CD14-positive monocyte (primary cell): ENCODE data around the gene TSEN15. TPM values are rescaled to one million over a fixed set of nuclear protein-coding genes. Genes with fewer than 3 reads are reported as not detected.
"Not testable (repeated sequence)": the region's sequence is repeated elsewhere in the genome, so short reads cannot be mapped to it uniquely, and the experiment has no call there.

Experiments
- DNase-seq, 3 donors: peaks; one replicate each; pipeline ENCODE4 v3.0.0-alpha.2; 2011 to 2022
- H2AFZ ChIP-seq: 2 replicates; pipeline ENCODE4 v1.6.0; 2012; ENCODE audit warnings: mild to moderate bottlenecking, low read depth, low read length, inconsistent platforms; ENCODE audit not compliant: insufficient read depth, poor library complexity, severe bottlenecking
- H3K27ac ChIP-seq, 2 donors: 1 replicate in 1 of 2; 2 replicates in 1 of 2; pipeline ENCODE4 v1.5.1; 2012 to 2013; ENCODE audit warnings: low read length in 2 of 2, control low read depth in 1 of 2, inconsistent platforms in 1 of 2, low read depth in 1 of 2, mild to moderate bottlenecking in 1 of 2
- H3K27me3 ChIP-seq, 2 donors: one replicate each; pipeline versions ENCODE4 v1.6.0 to v1.6.1; 2011 to 2013; ENCODE audit warnings: low read length in 2 of 2; ENCODE audit not compliant: control insufficient read depth in 2 of 2, insufficient read depth in 2 of 2
- H3K36me3 ChIP-seq, 2 donors: replicated peaks in 1 of 2; 1 replicate in 1 of 2; 2 replicates in 1 of 2; pipeline versions ENCODE4 v1.5.1 to v1.6.1; 2012 to 2013; ENCODE audit warnings: low read length in 2 of 2, control low read depth in 1 of 2, inconsistent platforms in 1 of 2, mild to moderate bottlenecking in 1 of 2; ENCODE audit not compliant: insufficient read depth in 2 of 2, control insufficient read depth in 1 of 2
- H3K4me1 ChIP-seq, 2 donors: 1 replicate in 1 of 2; 2 replicates in 1 of 2; pipeline versions ENCODE4 v1.5.1 to v1.6.1; 2012 to 2013; ENCODE audit warnings: low read length in 2 of 2, control low read depth in 1 of 2, inconsistent platforms in 1 of 2, mild to moderate bottlenecking in 1 of 2, moderate library complexity in 1 of 2; ENCODE audit not compliant: insufficient read depth in 2 of 2, control insufficient read depth in 1 of 2
- H3K4me2 ChIP-seq: replicated peaks from 2 replicates; pipeline ENCODE3; 2012; ENCODE audit warnings: low read length, moderate library complexity, mild to moderate bottlenecking; ENCODE audit not compliant: poor library complexity, severe bottlenecking; ENCODE audit errors: extremely low read depth
- H3K4me3 ChIP-seq, 3 experiments: fragments of 200-600 bp in 1 of 3; sonication (generic) in 1 of 3; replicated peaks in 1 of 3; 1 replicate in 2 of 3; 2 replicates in 1 of 3; pipeline ENCODE4 v1.5.1; 2011 to 2013; ENCODE audit warnings: low read length in 3 of 3, mild to moderate bottlenecking in 3 of 3, control low read depth in 2 of 3, low read depth in 2 of 3, inconsistent platforms in 1 of 3, moderate library complexity in 1 of 3
- H3K79me2 ChIP-seq: 2 replicates; pipeline ENCODE4 v1.6.0; 2012; ENCODE audit warnings: mild to moderate bottlenecking, control low read depth, inconsistent platforms, low read length, moderate library complexity; ENCODE audit not compliant: insufficient read depth
- H3K9ac ChIP-seq: 2 replicates; pipeline ENCODE4 v1.6.0; 2017; ENCODE audit warnings: low read length, mild to moderate bottlenecking; ENCODE audit not compliant: insufficient read depth, poor library complexity, severe bottlenecking
- H3K9me3 ChIP-seq, 2 donors: replicated peaks in 1 of 2; 1 replicate in 1 of 2; 2 replicates in 1 of 2; pipeline versions ENCODE4 v1.5.1 to v1.6.1; 2012 to 2013; ENCODE audit warnings: low read length in 2 of 2, control low read depth in 1 of 2; ENCODE audit not compliant: control insufficient read depth in 1 of 2, insufficient read depth in 1 of 2
- H4K20me1 ChIP-seq: 2 replicates; pipeline ENCODE4 v1.6.0; 2012; ENCODE audit warnings: mild to moderate bottlenecking, low read length, control low read depth, moderate library complexity; ENCODE audit not compliant: insufficient read depth
- H3K27ac Mint-ChIP-seq, 7 donors: one replicate each; pipeline ENCODE4 v1.8.0; 2020; ENCODE audit warnings: mild to moderate bottlenecking in 7 of 7, mixed read lengths in 7 of 7, moderate library complexity in 6 of 7, inconsistent platforms in 2 of 7
- H3K27me3 Mint-ChIP-seq, 3 donors: one replicate each; pipeline ENCODE4 v1.8.0; 2021 to 2022; ENCODE audit warnings: low read depth in 3 of 3, mild to moderate bottlenecking in 3 of 3, mixed read lengths in 3 of 3, moderate library complexity in 3 of 3, inconsistent platforms in 1 of 3
- H3K36me3 Mint-ChIP-seq, 2 donors: one replicate each; pipeline ENCODE4 v1.8.0; 2020; ENCODE audit warnings: mixed read lengths in 2 of 2, inconsistent platforms in 1 of 2, mild to moderate bottlenecking in 1 of 2
- H3K4me1 Mint-ChIP-seq: one replicate; pipeline ENCODE4 v1.8.0; 2020; ENCODE audit warnings: mild to moderate bottlenecking, mixed read lengths
- H3K4me3 Mint-ChIP-seq, 2 donors: one replicate each; pipeline ENCODE4 v1.8.0; 2020; ENCODE audit warnings: mild to moderate bottlenecking in 2 of 2, mixed read lengths in 2 of 2, moderate library complexity in 1 of 2
- H3K9me3 Mint-ChIP-seq, 7 donors: one replicate each; pipeline ENCODE4 v1.8.0; 2020 to 2022; ENCODE audit warnings: mixed read lengths in 7 of 7, mild to moderate bottlenecking in 6 of 7, moderate library complexity in 6 of 7, inconsistent platforms in 2 of 7
- CTCF ChIP-seq: fragments of 200-600 bp; IDR thresholded peaks from one replicate; pipeline ENCODE4 v1.8.0; 2022; ENCODE audit warnings: antibody characterized with exemption, mild to moderate bottlenecking
- WGBS: methylation state at CpG from one replicate; pipeline ENCODE4 v1.1.5; 2013; ENCODE audit warnings: missing lambda C conversion rate; ENCODE audit not compliant: insufficient coverage; 5-methylcytosine and 5-hydroxymethylcytosine counted together
- intact Hi-C, 2 donors: fragments of 100-400 bp; cut with micrococcal nuclease; formaldehyde crosslinking; loops; one replicate each; pipeline versions ENCODE4 v1.15.0 to v1.15.1; 2023
- polyA plus RNA-seq, 3 donors: library from polyadenylated mRNA; depleted of rRNA in 1 of 3; unstranded in 2 of 3; stranded (reverse) in 1 of 3; fragments of 300-500 nt in 2 of 3; fragments of >200 nt in 1 of 3; fragmentation: Illumina TruSeq in 2 of 3; gene quantifications; 1 replicate in 2 of 3; 2 replicates in 1 of 3; pipeline ENCODE4 v1.2.3, GENCODE V29; 2012 to 2021

The TSEN15 gene
- polyA plus RNA-seq, 3 donors, result 11.8 to 29.4 (median 23.4) TPM

GRCh38 chr1:184039126-184039525, 12.4 kb upstream of the TSEN15 start:
- Histone ChIP-seq H3K27ac (no peak overlapping the region), H3K4me3 (no peak overlapping the region), H3K79me2 (no peaks in the 10 kb centered on the region), H3K9me3 (peaks cover 0 to 7% of the 10 kb centered on the region in 2 donors), H3K4me2 (no peak overlapping the region), H3K27me3 (peaks cover 24 to 32% of the 10 kb centered on the region in 2 donors), H4K20me1 (no peaks in the 10 kb centered on the region), H2AFZ (no peak overlapping the region), H3K4me1 (peaks cover 15 to 16% of the 10 kb centered on the region in 2 donors), H3K9ac (no peak overlapping the region), H3K36me3 (no peaks in the 10 kb centered on the region)
- DNase-seq, result no peak
- H3K4me3 Mint-ChIP-seq, result peak overlapping the region in 1 of 2 donors; percentile 48
- H3K36me3 Mint-ChIP-seq, result peaks cover 0 to 4% of the 10 kb centered on the region in 2 donors
- 11% methylated on average over 3 of the region's 4 CpGs for WGBS
- H3K27me3 Mint-ChIP-seq, result peaks cover 22 to 34% (median 22%) of the 10 kb centered on the region in 3 donors
- intact Hi-C loops, result no loop called here
- TF ChIP-seq CTCF, result no peak
- peaks cover 18% of the 10 kb centered on the region for H3K4me1 Mint-ChIP-seq
- peak overlapping the region in 1 of 7 donors; percentile 11 for H3K27ac Mint-ChIP-seq
- H3K9me3 Mint-ChIP-seq, result peaks cover 0 to 4% (median 0%) of the 10 kb centered on the region in 7 donors

GRCh38 chr1:184041731-184042130, 9.8 kb upstream of the TSEN15 start:
- Mint-ChIP-seq H3K4me1 (peaks cover 7% of the 10 kb centered on the region), H3K9me3 (no peaks in the 10 kb centered on the region), H3K36me3 (peaks cover 0 to 4% of the 10 kb centered on the region in 2 donors), H3K27ac (no peak overlapping the region), H3K4me3 (no peak overlapping the region), H3K27me3 (peaks cover 4 to 19% (median 9%) of the 10 kb centered on the region in 3 donors)
- TF ChIP-seq CTCF, result no peak
- no peak for DNase-seq
- H3K4me2 ChIP-seq, result no peak overlapping the region
- H3K9ac ChIP-seq, result no peak overlapping the region
- no peaks in the 10 kb centered on the region for H3K79me2 ChIP-seq
- intact Hi-C loops, result no loop called here
- no peaks in the 10 kb centered on the region for H3K9me3 ChIP-seq
- H3K27ac ChIP-seq, result no peak overlapping the region
- H3K27me3 ChIP-seq, result peaks cover 8 to 12% of the 10 kb centered on the region in 2 donors
- WGBS, result 100% methylated on average over 1 of the region's 3 CpGs
- no peaks in the 10 kb centered on the region for H4K20me1 ChIP-seq
- no peak overlapping the region for H3K4me3 ChIP-seq
- H3K4me1 ChIP-seq, result peaks cover 5 to 7% of the 10 kb centered on the region in 2 donors
- no peaks in the 10 kb centered on the region for H3K36me3 ChIP-seq
- no peak overlapping the region for H2AFZ ChIP-seq

- peaks cover 2 to 11% (median 7%) of the 10 kb centered on the region in 3 donors for H3K27me3 Mint-ChIP-seq
- WGBS, result 100% methylated on average over 1 of the region's 2 CpGs
- not testable (repeated sequence) for H2AFZ ChIP-seq
These were observed 8.2 kb upstream of the TSEN15 start for GRCh38 chr1:184043315-184043714.

More at GRCh38 chr1:184043315-184043714, 8.2 kb upstream of the TSEN15 start:
- DNase-seq, H3K4me2 ChIP-seq, H3K27ac ChIP-seq, H3K9me3 Mint-ChIP-seq, H3K27ac Mint-ChIP-seq, H4K20me1 ChIP-seq, H3K79me2 ChIP-seq, H3K4me3 ChIP-seq, H3K36me3 Mint-ChIP-seq, H3K4me1 ChIP-seq, H3K9ac ChIP-seq, H3K9me3 ChIP-seq, H3K4me1 Mint-ChIP-seq, H3K36me3 ChIP-seq, intact Hi-C loops: not testable (repeated sequence)
- H3K27me3 ChIP-seq, result peaks cover 4 to 11% of the 10 kb centered on the region in 2 donors
- peak overlapping the region in 1 of 2 donors; percentile 13 for H3K4me3 Mint-ChIP-seq
